ENCODE results near the gene LTBP1.

DNA sequence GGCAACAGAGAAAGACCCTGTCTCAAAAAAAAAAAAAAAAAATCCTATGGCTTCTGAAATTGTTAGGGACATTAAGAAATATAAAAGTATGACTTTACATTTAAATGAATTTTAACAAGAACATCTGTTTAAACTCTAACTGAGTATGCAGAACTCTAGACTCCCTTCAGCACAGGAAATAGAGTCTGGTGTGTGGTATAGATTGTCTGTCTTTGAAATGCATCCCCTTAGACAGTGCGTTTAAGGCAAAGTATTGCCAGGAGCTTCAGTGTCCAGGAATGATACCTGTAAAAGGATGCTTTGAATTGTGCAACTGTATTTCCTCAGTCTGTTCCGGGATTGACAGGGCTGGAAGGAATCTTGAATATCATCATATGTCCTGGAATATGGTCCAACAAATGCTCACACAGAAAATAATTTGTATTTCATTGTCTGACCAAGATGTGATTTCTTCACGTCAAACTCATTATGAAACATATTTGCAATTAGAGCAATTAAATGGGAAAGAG lies 396.7 kb downstream of the LTBP1 start:
- TF ChIP-seq, protein P1, sequence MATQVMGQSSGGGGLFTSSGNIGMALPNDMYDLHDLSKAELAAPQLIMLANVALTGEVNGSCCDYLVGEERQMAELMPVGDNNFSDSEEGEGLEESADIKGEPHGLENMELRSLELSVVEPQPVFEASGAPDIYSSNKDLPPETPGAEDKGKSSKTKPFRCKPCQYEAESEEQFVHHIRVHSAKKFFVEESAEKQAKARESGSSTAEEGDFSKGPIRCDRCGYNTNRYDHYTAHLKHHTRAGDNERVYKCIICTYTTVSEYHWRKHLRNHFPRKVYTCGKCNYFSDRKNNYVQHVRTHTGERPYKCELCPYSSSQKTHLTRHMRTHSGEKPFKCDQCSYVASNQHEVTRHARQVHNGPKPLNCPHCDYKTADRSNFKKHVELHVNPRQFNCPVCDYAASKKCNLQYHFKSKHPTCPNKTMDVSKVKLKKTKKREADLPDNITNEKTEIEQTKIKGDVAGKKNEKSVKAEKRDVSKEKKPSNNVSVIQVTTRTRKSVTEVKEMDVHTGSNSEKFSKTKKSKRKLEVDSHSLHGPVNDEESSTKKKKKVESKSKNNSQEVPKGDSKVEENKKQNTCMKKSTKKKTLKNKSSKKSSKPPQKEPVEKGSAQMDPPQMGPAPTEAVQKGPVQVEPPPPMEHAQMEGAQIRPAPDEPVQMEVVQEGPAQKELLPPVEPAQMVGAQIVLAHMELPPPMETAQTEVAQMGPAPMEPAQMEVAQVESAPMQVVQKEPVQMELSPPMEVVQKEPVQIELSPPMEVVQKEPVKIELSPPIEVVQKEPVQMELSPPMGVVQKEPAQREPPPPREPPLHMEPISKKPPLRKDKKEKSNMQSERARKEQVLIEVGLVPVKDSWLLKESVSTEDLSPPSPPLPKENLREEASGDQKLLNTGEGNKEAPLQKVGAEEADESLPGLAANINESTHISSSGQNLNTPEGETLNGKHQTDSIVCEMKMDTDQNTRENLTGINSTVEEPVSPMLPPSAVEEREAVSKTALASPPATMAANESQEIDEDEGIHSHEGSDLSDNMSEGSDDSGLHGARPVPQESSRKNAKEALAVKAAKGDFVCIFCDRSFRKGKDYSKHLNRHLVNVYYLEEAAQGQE (IDR thresholded peaks at IDR 0.05; ENCODE audit: insufficient replicate concordance, low read depth) = no peak
- TF ChIP-seq, protein P2, sequence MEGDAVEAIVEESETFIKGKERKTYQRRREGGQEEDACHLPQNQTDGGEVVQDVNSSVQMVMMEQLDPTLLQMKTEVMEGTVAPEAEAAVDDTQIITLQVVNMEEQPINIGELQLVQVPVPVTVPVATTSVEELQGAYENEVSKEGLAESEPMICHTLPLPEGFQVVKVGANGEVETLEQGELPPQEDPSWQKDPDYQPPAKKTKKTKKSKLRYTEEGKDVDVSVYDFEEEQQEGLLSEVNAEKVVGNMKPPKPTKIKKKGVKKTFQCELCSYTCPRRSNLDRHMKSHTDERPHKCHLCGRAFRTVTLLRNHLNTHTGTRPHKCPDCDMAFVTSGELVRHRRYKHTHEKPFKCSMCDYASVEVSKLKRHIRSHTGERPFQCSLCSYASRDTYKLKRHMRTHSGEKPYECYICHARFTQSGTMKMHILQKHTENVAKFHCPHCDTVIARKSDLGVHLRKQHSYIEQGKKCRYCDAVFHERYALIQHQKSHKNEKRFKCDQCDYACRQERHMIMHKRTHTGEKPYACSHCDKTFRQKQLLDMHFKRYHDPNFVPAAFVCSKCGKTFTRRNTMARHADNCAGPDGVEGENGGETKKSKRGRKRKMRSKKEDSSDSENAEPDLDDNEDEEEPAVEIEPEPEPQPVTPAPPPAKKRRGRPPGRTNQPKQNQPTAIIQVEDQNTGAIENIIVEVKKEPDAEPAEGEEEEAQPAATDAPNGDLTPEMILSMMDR (IDR thresholded peaks at IDR 0.05; ENCODE audit: insufficient read depth, low read length) = no peak
- TF ChIP-seq POLR2AphosphoS5 (IDR thresholded peaks at IDR 0.05; ENCODE audit: low read depth) = no peak

Measured in HL-60 (cell line).